HK-2 (cell line): ENCODE results near the gene GTF2A1L.
"Not testable (repeated sequence)": the region's sequence is repeated elsewhere in the genome, so short reads cannot be mapped to it uniquely, and the experiment has no call there.

Experiments used
- DNase-seq: peaks from one replicate; pipeline ENCODE4 v3.0.0-alpha.2; 2018; ENCODE audit not compliant: unreplicated experiment

The GTF2A1L gene

DNA sequence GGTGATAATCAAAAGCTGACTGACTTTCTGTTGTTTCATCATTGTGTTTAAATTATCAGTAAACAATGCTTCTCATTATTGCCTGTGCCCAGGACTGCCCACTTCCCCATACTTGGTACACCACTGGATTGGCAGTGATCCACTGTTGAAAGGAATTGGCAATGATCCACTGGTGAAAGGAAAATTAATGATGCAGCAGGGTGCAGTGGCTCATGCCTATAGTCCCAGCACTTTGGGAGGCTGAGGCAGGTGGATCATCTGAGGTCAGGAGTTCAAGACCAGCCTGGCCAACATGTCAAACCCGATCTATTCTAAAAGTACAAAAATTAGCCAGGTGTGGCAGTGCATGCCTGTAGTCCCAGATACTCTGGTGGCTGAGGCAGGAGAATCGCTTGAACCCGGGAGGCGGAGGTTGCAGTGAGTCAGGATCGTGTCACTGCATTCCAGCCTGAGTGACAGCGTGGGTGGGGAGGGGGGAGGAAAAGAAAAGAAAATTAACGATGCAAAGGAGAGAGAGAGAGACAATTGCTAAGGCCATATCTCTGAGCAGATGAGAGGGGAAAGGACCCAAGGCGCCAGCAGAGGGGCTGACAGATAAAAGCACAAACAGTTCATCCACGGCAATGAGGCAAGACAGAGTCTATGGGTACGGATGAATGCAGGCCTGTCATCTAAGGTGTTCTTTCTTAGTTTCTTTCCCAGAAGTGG is 10.2 kb upstream of the GTF2A1L start:
- DNase-seq = no peak

- no peak for DNase-seq
Measured at GRCh38 chr2:48613211-48613610, 4.4 kb upstream of the GTF2A1L start.

DNA sequence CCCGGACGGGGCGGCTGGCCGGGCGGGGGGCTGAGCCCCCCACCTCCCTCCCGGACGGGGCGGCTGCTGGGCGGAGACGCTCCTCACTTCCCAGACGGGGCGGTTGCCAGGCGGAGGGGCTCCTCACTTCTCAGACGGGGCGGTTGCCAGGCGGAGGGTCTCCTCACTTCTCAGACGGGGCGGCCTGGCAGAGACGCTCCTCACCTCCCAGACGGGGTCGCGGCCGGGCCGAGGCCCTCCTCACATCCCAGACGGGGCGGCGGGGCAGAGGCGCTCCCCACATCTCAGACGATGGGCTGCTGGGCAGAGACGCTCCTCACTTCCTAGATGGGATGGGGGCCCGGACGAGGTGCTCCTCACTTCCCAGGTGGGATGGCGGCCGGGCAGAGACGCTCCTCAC is 3.1 kb upstream of the GTF2A1L start:
- not testable (repeated sequence) for DNase-seq

DNA sequence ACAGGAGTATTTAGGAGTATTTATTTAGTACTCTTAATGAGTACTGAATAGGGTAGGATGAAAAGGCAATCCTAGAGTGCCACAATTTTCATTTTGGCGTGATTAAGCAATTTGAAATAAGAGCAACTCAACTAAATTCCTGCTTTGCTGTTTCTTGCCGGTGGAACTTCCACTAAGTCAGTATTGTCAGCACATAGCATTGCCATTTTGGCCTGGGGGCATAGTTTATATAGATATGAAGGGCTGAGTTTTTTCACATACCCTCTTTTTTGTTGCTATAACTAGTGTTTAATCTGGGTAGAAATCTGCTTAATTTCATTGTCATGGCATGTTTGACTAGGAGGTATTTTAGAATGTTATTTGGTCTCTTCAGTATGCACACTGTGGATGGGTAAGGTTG is 1.9 kb downstream of the GTF2A1L start:
- DNase-seq = no peak

GRCh38 chr2:48620604-48621003 is 2.9 kb downstream of the GTF2A1L start:
- DNase-seq = no peak

DNA sequence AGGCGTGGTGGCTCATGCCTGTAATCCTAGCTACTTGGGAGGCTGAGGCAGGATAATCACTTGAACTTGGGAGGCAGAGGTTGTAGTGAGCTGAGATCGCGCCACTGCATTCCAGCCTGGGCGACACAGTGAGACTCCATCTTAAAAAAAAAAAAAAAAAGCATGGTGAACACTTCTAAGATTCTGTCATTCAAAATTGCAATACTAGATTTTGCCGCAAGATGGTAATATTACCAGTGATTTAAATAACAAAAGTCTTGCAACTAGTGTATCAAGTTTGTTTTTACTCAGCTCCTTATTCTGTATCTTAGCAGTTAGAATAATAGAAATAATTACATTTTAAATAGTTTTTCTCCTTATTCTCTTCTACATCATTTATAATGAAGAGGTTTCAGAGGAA is 5.0 kb downstream of the GTF2A1L start:
- not testable (repeated sequence) for DNase-seq

- DNase-seq = no peak
Measured at GRCh38 chr2:48624696-48625095, 7.0 kb downstream of the GTF2A1L start.

- DNase-seq = no peak
Measured at GRCh38 chr2:48626047-48626446, 8.4 kb downstream of the GTF2A1L start.

GRCh38 chr2:48633143-48633542 is 15.5 kb downstream of the GTF2A1L start:
- no peak for DNase-seq

DNA sequence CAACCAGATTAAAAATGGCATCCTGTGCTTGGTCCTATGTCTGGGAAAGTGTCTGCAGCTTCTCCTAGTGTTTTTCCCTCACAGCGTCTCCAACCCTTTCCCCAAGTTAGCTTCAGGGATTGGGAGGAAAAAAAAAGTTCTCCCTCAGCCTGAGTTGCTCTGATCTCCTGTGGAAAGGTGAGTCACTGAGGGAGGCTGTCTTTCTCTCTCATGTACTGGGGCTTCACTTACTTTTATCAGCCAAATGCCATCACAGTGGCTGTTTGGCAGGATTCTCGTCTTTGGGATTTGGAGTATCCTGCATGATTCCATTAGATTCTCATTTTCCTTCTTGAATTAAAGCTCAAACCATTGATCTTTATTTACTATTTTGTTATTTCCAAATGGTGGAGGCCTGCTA is 18.1 kb downstream of the GTF2A1L start:
- DNase-seq = no peak

DNA sequence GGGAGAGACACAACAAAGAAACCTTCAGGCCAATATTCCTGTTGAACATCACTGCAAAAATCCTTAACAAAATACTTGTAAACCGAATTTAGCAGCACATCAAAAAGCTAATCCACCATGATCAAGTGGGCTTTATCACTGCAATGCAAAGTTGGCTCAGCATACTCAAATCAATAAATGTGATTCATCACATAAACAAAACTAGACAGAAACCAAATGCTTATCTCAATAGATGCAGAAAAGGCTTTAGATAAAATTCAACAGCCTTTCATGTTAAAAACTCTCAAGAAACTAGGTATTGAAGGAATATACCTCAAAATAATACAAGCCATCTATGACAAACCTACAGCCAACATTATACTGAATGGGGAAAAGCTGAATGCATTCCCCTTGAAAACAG is 20.6 kb downstream of the GTF2A1L start:
- no peak for DNase-seq

DNA sequence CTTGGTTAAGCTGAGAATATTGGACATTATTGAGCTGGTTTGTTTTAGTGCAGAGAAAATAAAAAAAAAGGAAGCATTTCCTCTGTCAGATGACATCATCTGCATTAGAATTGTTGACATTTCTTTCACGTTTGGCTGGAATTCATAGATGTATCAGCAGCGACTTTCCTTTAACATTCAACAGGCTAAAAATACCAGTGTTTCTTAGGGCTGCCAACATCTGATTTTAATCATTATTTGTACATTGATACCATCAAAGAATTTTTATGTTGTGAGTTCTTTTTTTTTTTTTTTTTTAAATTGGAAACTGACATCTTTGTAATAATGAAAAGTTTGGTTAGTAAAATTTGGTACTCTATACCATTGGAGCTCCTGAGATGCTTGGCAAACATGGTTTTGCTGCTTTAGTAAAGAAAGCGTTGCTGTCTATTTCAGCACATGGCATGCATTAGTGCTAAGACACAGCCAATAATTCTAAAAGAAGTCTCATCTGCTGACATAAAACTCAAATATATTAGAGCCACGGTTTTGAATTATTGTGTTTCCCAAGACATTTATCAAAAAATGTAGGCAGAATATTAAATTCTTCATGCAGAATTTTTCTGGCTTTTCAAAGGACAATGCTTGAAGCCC is 33.6 kb downstream of the GTF2A1L start:
- no peak for DNase-seq

- DNase-seq = no peak
Measured at GRCh38 chr2:48668992-48669391, 51.3 kb downstream of the GTF2A1L start.

GRCh38 chr2:48673581-48673980 is 55.9 kb downstream of the GTF2A1L start:
- no peak for DNase-seq

DNA sequence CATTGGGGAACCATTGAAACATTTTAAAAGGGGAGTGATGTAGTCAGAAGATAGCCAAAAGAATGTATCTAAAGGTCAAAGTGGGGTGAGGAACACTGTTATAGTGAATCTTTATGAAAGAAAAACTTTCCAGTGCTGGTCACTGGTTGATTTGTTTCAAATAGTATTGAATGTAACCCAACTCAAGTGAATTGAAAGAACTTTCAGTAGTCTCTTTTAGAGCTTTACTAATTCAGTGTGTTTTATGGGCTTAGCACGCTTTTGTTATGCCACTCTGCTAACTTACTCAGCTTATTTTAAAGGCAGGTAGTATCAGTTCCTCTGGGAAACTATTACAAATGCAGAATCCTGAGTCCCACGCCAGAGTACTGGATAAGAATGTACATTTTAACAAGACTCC is 57.3 kb downstream of the GTF2A1L start:
- no peak for DNase-seq

- DNase-seq = no peak
Measured at GRCh38 chr2:48677450-48677849, 59.8 kb downstream of the GTF2A1L start.

- no peak for DNase-seq
Measured at GRCh38 chr2:48685126-48685525, 67.5 kb downstream of the GTF2A1L start.

- DNase-seq = no peak
Measured at GRCh38 chr2:48691935-48692691, 74.5 kb downstream of the GTF2A1L start.

DNA sequence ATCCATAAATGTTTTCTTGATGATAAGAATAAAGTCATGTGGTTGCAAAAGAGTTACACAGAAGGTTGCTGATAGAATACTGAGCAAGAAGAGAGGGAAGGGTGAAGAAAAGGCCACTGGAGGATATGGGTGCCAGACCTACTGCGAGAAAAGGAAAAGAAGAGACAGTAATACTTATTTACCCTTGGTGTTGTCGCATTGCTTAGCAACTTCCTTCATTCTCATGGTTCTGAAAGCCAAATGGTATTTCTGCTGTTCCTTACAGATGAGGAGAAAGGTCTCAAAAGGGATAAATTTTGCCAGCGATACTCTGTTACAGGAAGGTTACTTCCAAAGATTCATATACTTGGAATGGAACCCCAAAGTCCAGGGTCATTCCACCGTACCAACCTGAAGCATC is 75.4 kb downstream of the GTF2A1L start:
- DNase-seq = no peak

DNA sequence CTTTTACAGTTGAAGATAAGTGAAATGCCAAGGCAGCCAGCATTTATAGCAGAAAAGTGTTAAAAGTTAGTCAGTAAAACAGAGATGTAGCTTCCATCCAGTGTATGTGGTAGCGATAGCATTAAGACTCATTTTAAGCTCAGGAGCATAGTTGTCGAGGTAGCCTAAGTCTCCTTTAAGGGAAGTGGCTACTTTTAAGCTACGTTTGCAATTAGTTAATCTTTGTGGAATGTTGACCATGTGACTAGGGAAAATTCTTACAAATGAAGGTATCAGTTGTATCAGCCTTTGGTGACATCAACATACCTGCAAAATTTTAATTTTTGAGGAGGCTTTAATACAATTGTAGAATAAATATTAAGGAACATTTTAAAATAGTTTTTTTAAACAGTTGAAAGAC is 76.0 kb downstream of the GTF2A1L start:
- DNase-seq = no peak

- DNase-seq = no peak
Measured at GRCh38 chr2:48694149-48694548, 76.5 kb downstream of the GTF2A1L start.

DNA sequence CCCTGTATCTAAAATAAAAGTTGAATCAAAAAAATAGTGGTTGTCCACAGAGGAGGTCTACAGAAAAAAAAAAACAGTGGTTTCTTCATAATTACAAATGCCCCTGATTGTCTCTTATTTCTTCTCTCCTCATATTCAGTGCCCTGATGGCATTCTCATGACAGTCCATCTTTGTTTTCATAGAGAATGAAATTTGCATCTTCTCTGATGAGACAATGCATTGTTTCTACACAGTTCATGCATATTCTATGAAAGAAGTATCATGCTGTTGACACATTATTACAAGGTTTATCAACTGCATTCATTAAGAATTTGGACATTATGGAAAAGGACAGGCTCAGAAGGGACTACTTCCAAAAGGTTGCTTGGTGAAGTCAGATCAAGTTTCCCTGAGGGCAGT is 78.3 kb downstream of the GTF2A1L start:
- DNase-seq = no peak

GRCh38 chr2:48696881-48697280 is 79.2 kb downstream of the GTF2A1L start:
- no peak for DNase-seq
